Right forelimb (tissue), 1 donor: ENCODE results near the gene ARMCX4.
"Not testable (repeated sequence)": the region's sequence is repeated elsewhere in the genome, so short reads cannot be mapped to it uniquely, and the experiment has no call there.

Source experiments
- DNase-seq: peaks from one replicate; pipeline ENCODE4 v3.0.0-alpha.2; 2018

ARMCX4 gene

GRCh38 chrX:101485212-101485949 is at the start of gene ARMCX4:
TSS of gene ARMCX4 (plus strand) at chrX:101485456. CDS start at chrX:101488590, 3,134 bp downstream.
- DNase-seq: peak; percentile 79

GRCh38 chrX:101442085-101442484 is 43.2 kb upstream of the ARMCX4 start:
- no peak for DNase-seq

DNA sequence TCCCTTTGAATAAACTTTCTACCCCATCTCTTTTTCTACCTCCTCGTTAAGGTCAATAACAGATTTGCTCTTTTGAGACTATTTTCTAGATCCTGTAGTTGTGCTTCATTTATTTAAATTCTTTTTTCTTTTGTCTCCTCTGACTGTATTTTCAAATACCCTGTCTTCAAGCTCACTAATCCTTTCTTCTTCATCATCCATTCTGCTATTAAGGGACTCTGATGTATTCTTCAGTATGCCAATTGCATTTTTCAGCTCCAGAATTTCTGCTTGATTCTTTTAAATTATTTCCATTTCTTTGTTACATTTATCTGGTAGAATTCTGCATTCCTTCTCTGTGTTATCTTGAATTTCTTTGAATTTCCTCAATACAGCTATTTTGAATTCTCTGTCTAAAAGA is 36.0 kb upstream of the ARMCX4 start:
- no peak for DNase-seq

DNA sequence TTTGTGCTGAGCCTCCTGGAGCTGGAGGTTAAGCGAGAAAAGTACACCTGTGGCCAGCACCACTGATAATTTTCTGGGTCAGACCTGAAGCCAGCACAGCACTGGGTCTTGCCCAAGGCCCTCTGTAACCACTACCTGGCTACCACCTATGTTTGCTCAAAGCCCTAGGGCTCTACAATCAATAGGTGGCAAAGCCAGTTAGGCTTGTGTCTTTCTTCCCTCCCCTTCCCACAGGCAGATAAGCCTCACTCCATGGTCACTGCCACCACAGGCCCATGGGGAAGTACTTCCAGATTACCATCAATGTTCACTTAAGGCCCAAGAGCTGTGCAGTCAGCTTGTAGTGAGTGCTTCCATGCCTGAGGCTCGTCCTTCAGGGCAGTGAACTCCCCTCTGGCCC is 35.2 kb upstream of the ARMCX4 start:
- no peak for DNase-seq

DNA sequence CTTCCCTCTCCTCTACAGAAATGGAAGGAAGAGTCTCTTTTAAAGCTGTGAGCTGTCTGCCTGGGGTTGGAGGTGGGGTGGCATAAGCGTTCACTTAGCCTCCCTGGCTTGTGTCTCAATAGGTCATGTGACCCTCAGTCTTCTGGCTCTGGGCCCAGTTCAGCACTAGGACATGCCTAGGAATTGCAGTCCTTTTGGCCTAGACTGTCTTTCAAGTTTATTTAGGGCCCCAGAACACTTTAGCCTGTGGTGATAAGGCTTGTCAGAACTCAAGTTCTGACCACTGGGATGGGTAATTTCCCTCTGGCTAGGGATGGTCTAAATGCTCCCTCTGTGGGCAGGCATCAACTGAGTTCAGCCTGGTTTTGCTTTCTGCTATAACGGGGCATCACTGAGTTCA is 34.3 kb upstream of the ARMCX4 start:
- DNase-seq: no peak

GRCh38 chrX:101452056-101452455 is 33.2 kb upstream of the ARMCX4 start:
- DNase-seq: no peak

DNA sequence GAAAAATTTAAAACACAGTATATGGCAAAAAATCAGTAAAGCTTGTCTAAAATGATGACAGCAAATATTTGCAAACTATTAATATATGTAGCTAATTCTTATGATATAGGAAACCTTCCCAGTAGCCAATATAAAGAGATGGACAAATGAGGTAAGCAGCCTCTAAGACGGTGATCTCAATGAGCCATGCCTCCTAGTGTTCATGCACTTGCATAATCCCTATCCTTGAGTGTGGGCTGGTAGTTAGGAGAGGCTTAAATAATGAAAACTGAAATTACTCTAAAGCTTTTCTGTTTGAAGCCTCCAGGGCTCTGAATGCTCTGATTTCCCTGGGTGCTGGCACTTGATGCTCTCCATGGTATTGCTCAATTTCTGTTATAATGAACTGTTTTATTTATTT is 24.6 kb upstream of the ARMCX4 start:
- no peak for DNase-seq

DNA sequence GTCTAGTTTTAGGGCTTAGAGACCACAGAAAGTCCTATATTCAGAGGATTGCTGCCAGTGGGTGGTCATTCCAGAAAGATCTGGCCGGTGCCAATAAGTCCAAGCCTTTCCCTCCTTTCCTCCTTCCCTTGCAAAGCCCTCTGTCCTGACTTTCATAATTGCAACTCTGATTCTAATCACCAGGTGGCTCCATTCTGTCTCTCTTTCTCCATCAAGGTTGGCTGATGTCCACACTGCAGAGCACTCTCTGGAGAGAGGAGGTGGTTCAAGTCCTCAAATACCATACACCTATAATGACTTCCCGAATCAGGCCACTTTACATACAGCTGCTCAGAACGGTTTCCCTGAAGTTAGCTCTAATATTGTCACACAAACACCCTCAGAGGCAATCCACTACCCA is 22.4 kb upstream of the ARMCX4 start:
- no peak for DNase-seq

DNA sequence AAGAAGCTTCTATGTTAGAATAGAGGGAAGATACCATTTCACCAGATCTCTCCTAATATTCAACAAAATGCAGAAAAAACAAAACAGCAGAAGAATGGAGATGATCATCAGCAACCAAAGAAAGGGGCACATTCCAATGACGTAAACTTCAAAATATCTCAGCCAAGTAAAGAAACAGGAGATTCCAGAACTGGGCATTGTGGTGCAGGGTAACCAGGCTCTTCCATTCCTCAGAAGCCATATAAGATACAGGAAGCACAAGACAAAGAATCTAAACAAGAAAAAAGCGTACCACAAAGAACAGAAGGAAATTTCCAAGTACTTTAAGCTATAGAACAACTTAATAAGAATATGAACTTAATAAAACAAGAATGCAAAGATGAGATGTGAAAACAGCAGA is 6.9 kb upstream of the ARMCX4 start:
- no peak for DNase-seq

- no peak for DNase-seq
Observed at GRCh38 chrX:101482296-101482695, 3.0 kb upstream of the ARMCX4 start.

DNA sequence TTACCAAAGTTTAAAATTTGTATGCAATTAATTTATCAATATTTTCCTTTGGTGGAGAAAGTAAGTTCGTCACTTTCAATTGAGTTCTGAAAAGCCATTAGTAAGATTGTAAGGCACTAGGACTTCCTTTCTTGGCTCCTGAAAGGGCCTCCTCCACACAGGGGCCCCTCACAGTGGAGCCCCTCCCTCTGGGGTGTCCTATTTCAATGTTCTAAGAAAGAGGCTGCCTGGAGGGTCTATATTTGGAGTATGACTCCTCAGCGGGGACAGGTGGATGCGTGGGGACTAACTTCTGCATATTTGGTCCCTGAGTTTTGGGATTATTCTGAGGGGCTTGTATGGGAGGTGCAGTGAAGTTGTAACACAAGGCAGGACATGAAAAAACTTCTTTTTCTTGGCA is 1.6 kb upstream of the ARMCX4 start:
- no peak for DNase-seq

DNA sequence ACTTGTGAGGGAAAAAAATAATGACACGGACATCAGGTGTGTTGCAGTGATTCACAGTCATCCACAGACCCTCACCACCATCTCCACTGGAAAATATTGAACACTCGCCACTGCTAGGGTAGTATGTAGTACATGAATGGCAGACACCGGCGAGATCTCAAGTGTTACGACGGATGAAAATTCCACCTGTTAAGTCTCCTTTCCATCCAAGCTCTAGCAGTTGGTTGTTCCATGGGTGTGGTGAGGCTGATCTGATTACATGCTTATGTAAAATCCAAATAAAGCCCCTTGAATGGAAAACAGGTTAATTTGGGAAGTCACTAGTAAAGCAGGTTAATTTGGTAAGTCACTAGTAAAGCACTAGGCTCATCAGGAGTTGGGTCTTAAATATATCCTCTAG is 1.1 kb upstream of the ARMCX4 start:
- DNase-seq: no peak

- DNase-seq: no peak
Observed at GRCh38 chrX:101488796-101489195, 3.5 kb downstream of the ARMCX4 start.

- DNase-seq: no peak
Observed at GRCh38 chrX:101491943-101492342, 6.7 kb downstream of the ARMCX4 start.

DNA sequence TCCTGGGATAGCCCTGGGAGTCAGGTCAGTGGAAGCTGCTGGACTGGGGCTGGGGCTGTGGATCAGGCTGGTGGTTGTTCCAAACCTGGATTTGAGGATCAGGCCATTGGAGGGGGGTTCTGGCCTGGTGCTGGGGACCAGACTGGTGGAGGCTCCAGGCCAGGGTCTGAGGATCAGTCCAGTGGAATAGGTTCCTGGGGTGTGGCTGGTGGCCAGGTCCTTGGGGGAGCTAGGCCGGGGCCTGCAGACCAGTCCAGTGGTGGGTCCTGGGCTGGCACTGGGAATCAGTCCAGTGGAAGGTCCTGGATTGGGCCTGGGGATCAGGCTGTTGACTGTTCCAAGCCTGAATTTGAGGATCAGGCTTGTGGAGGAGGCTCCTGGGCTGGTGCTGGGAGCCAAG is 8.0 kb downstream of the ARMCX4 start:
- DNase-seq: no peak

GRCh38 chrX:101502929-101503328 is 17.7 kb downstream of the ARMCX4 start:
- not testable (repeated sequence) for DNase-seq

DNA sequence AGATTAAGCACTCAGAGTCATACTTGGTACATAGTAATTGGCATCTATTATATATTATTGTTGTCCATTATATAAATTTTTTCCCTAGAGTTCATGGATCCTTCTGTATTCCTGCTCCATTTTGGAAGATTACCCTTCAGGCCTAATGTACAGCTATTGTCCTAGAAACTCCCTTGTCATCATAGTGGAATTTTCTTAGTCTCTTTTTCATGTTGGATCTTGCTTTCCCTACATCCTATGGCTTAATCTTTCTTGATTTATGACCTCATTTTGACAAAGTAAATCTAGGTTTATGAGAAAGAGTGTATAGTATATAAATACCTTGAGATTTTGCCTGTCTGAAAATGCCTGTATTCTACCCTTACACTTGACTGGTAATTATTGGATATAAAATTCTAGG is 22.1 kb downstream of the ARMCX4 start:
- no peak for DNase-seq

DNA sequence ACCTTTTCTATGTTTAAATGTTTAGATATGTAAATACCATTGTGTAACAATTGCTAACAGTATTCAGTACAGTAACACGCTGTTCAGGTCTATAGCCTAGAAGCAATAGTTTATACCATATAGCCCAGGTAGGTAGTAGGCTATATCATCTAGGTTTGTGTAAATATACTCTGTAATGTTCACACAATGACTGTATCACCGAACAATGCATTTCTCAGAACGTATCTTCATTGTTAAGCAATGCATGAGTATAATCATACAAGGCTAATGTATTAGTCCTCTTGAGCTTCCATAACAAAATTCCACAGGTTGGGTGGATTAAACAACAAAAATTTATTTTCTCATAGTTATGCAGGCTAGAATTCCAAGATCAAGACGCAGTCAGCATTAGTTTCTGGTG is 22.7 kb downstream of the ARMCX4 start:
- DNase-seq: no peak

DNA sequence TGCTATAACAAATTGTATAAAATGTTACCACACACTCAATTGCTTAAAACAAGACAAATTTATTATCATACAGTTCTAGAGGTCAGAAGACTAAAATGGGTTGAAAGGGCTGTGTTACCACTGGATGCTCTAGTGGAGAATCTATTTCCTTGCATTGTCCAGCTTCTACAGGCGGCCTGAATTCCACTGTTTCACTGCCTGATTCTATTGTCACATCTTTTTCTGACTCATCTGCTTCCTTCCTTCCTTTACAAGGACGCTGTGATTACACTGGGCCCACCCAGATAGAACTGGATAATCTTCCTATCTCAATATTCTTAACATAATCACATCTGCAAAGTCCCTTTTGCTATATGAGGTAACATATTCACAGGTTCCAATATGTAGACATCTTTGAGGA is 45.7 kb downstream of the ARMCX4 start:
- no peak for DNase-seq
